Activated T-helper 2 cell treated with anti-CD3 and anti-CD28 coated beads, Interferon-gamma antibody, Interleukin-2, Interleukin-4, amounts not matched to agents 10 μg/mL and 5 μg/mL and 100 μg/mL, durations not matched to agents 14 hours and 24 hours and 36 hours (primary cell): ENCODE measurements around the gene DBN1. TPM values are rescaled to one million over a fixed set of nuclear protein-coding genes. Genes with fewer than 3 reads are reported as not detected.

Experiments used
- DNase-seq: peaks from one replicate; pipeline ENCODE4 v3.0.0; 2021; ENCODE audit warnings: low spot score
- H3K27ac Mint-ChIP-seq: one replicate; pipeline ENCODE4 v1.8.0; 2021; ENCODE audit warnings: mixed read lengths
- H3K27me3 Mint-ChIP-seq: one replicate; pipeline ENCODE4 v1.8.0; 2021; ENCODE audit warnings: low read depth, mixed read lengths
- H3K36me3 Mint-ChIP-seq: one replicate; pipeline ENCODE4 v1.8.0; 2021; ENCODE audit warnings: low read depth, mixed read lengths
- H3K4me1 Mint-ChIP-seq: one replicate; pipeline ENCODE4 v1.8.0; 2021; ENCODE audit warnings: low read depth, mixed read lengths
- H3K4me3 Mint-ChIP-seq: one replicate; pipeline ENCODE4 v1.8.0; 2021; ENCODE audit warnings: low read depth, mild to moderate bottlenecking, moderate library complexity, mixed read lengths
- H3K9me3 Mint-ChIP-seq: one replicate; pipeline ENCODE4 v1.8.0; 2021; ENCODE audit warnings: mixed read lengths
- intact Hi-C: fragments of 100-400 bp; cut with micrococcal nuclease; formaldehyde crosslinking; loops from one replicate; pipeline ENCODE4 v1.15.1; 2023
- total RNA-seq: library from RNA; stranded (reverse); gene quantifications from 2 replicates; pipeline ENCODE4 v1.2.3, GENCODE V29; 2022

Gene DBN1
- total RNA-seq, 1 donor from 2014 or later: 32.9 TPM

- Mint-ChIP-seq H3K9me3 (no peaks in the 10 kb centered on the region), H3K4me3 (no peak overlapping the region), H3K27me3 (peaks cover 18% of the 10 kb centered on the region), H3K36me3 (no peaks in the 10 kb centered on the region), H3K4me1 (peaks cover 6% of the 10 kb centered on the region), H3K27ac (no peak overlapping the region)
- no peak for DNase-seq
- intact Hi-C loops: loop anchor here (1.0 to 2.0 kb wide), 2 partner anchors 112 to 193 kb away; no protein-coding TSS in a partner anchor
Observed at GRCh38 chr5:177501874-177502678, 28.6 kb upstream of the DBN1 start.

GRCh38 chr5:177500685-177501522 is 27.5 kb upstream of the DBN1 start:
- no peaks in the 10 kb centered on the region for H3K36me3 Mint-ChIP-seq
- peaks cover 18% of the 10 kb centered on the region for H3K27me3 Mint-ChIP-seq
- DNase-seq: peak; percentile 71
- intact Hi-C loops: loop anchor here (1.0 to 2.0 kb wide), 2 partner anchors 111 to 192 kb away; no protein-coding TSS in a partner anchor
- H3K4me3 Mint-ChIP-seq: no peak overlapping the region
- H3K9me3 Mint-ChIP-seq: no peaks in the 10 kb centered on the region
- peaks cover 10% of the 10 kb centered on the region for H3K4me1 Mint-ChIP-seq
- H3K27ac Mint-ChIP-seq: no peak overlapping the region

GRCh38 chr5:177499842-177500241 is 26.4 kb upstream of the DBN1 start:
- no peak for DNase-seq
- Mint-ChIP-seq H3K27me3 (peaks cover 18% of the 10 kb centered on the region), H3K27ac (no peak overlapping the region), H3K4me1 (peaks cover 14% of the 10 kb centered on the region), H3K36me3 (no peaks in the 10 kb centered on the region), H3K4me3 (peak overlapping the region; percentile 34), H3K9me3 (no peaks in the 10 kb centered on the region)
- intact Hi-C loops: loop anchor here (2.0 to 5.0 kb wide), 2 partner anchors 191 to 388 kb away; no protein-coding TSS in a partner anchor

GRCh38 chr5:177498013-177498787 is 24.8 kb upstream of the DBN1 start:
- peaks cover 18% of the 10 kb centered on the region for H3K27me3 Mint-ChIP-seq
- peak overlapping the region; percentile 86 for H3K4me3 Mint-ChIP-seq
- H3K9me3 Mint-ChIP-seq: no peaks in the 10 kb centered on the region
- peaks cover 2% of the 10 kb centered on the region for H3K36me3 Mint-ChIP-seq
- peaks cover 22% of the 10 kb centered on the region for H3K4me1 Mint-ChIP-seq
- no peak for DNase-seq
- intact Hi-C loops: loop anchor here (5.0 kb wide), 1 partner anchor 386 kb away; no protein-coding TSS in a partner anchor
- H3K27ac Mint-ChIP-seq: peak overlapping the region; percentile 62

GRCh38 chr5:177497292-177498012 is 24.0 kb upstream of the DBN1 start, which contains the start of gene PDLIM7:
Gene PDLIM7 (minus strand): TSS chr5:177497604. CDS start chr5:177496512, 1,092 bp downstream.
- peak within 1 kb of the TSS; percentile 86 for H3K4me3 Mint-ChIP-seq
- peaks cover 18% of the 10 kb centered on the region for H3K27me3 Mint-ChIP-seq
- H3K36me3 Mint-ChIP-seq: peaks cover 9% of the 10 kb centered on the region
- DNase-seq: peak; percentile 93
- intact Hi-C loops: loop anchor here (1.0 to 5.0 kb wide), 7 partner anchors 19 to 385 kb away; partner anchors contain the start of genes DDX41 and GRK6
- peak within 1 kb of the TSS; percentile 62 for H3K27ac Mint-ChIP-seq
- peaks cover 23% of the 10 kb centered on the region for H3K4me1 Mint-ChIP-seq
- no peaks in the 10 kb centered on the region for H3K9me3 Mint-ChIP-seq

- peaks cover 14% of the 10 kb centered on the region for H3K36me3 Mint-ChIP-seq
- peak overlapping the region; percentile 78 for H3K4me3 Mint-ChIP-seq
- H3K27ac Mint-ChIP-seq: no peak overlapping the region
- no peak for DNase-seq
- H3K27me3 Mint-ChIP-seq: peaks cover 18% of the 10 kb centered on the region
- H3K9me3 Mint-ChIP-seq: no peaks in the 10 kb centered on the region
- intact Hi-C loops: loop anchor here (1.0 to 5.0 kb wide), 7 partner anchors 19 to 385 kb away; partner anchors contain the start of genes DDX41 and GRK6
- H3K4me1 Mint-ChIP-seq: peaks cover 23% of the 10 kb centered on the region
Observed at GRCh38 chr5:177496727-177497291, 23.4 kb upstream of the DBN1 start.

GRCh38 chr5:177496070-177496726 is 22.8 kb upstream of the DBN1 start:
- H3K27ac Mint-ChIP-seq: peak overlapping the region; percentile 60
- no peaks in the 10 kb centered on the region for H3K9me3 Mint-ChIP-seq
- H3K4me3 Mint-ChIP-seq: peak overlapping the region; percentile 78
- peaks cover 17% of the 10 kb centered on the region for H3K36me3 Mint-ChIP-seq
- no peak for DNase-seq
- H3K4me1 Mint-ChIP-seq: peaks cover 23% of the 10 kb centered on the region
- H3K27me3 Mint-ChIP-seq: peaks cover 18% of the 10 kb centered on the region
- intact Hi-C loops: loop anchor here (2.0 to 5.0 kb wide), 3 partner anchors 69 to 384 kb away; partner anchors contain the start of gene GRK6

- intact Hi-C loops: loop anchor here (2.0 to 5.0 kb wide), 3 partner anchors 69 to 383 kb away; partner anchors contain the start of gene GRK6
- Mint-ChIP-seq H3K9me3 (no peaks in the 10 kb centered on the region), H3K4me3 (peak overlapping the region; percentile 78), H3K4me1 (peaks cover 23% of the 10 kb centered on the region), H3K27ac (no peak overlapping the region), H3K36me3 (peaks cover 23% of the 10 kb centered on the region), H3K27me3 (peaks cover 18% of the 10 kb centered on the region)
- DNase-seq: no peak
Observed at GRCh38 chr5:177495243-177496060, 22.0 kb upstream of the DBN1 start.

GRCh38 chr5:177494346-177495195 is 21.1 kb upstream of the DBN1 start:
- intact Hi-C loops: loop anchor here (5.0 kb wide), 1 partner anchor 382 kb away; no protein-coding TSS in a partner anchor
- Mint-ChIP-seq H3K27ac (peak overlapping the region; percentile 69), H3K4me3 (peak overlapping the region; percentile 13), H3K27me3 (peaks cover 12% of the 10 kb centered on the region), H3K36me3 (peaks cover 29% of the 10 kb centered on the region), H3K9me3 (no peaks in the 10 kb centered on the region), H3K4me1 (peaks cover 20% of the 10 kb centered on the region)
- no peak for DNase-seq
